Neural cell (in vitro differentiated cells): Measurements from ENCODE around the gene CEP170B. TPM values are rescaled to one million over a fixed set of nuclear protein-coding genes. Genes with fewer than 3 reads are reported as not detected.

Experiments
- H2AFZ ChIP-seq: fragments of 200-600, 300-800 bp; sonication (generic), shearing (Covaris generic); 2 replicates; pipeline ENCODE4 v1.6.0; 2014; ENCODE audit warnings: low read depth, mild to moderate bottlenecking, antibody characterized with exemption, low read length, moderate library complexity
- H3F3A ChIP-seq: fragments of 200-600 bp; shearing (Covaris generic); 2 replicates; pipeline ENCODE4 v1.6.1; 2016; ENCODE audit warnings: mild to moderate bottlenecking, moderate library complexity, mixed read lengths, antibody characterized with exemption, low read length; ENCODE audit not compliant: insufficient read depth, poor library complexity, severe bottlenecking
- H3K27ac ChIP-seq: fragments of 200-600, 300-800 bp; sonication (generic), shearing (Covaris generic); 2 replicates; pipeline ENCODE4 v1.5.1; 2014; ENCODE audit warnings: mild to moderate bottlenecking, low read length, moderate library complexity
- H3K27me3 ChIP-seq: fragments of 300-800, 200-600 bp; sonication (generic), shearing (Covaris generic); 2 replicates; pipeline ENCODE4 v1.6.0; 2014; ENCODE audit warnings: mild to moderate bottlenecking, low read depth, low read length, moderate library complexity; ENCODE audit not compliant: insufficient read depth
- H3K36me3 ChIP-seq: fragments of 300-800, 200-600 bp; sonication (generic), shearing (Covaris generic); 2 replicates; pipeline ENCODE4 v1.5.1; 2014; ENCODE audit warnings: mild to moderate bottlenecking, antibody characterized with exemption, low read length, moderate library complexity; ENCODE audit not compliant: insufficient read depth
- H3K4me2 ChIP-seq: fragments of 300-800, 200-600 bp; sonication (generic), shearing (Covaris generic); 2 replicates; pipeline ENCODE4 v1.6.0; 2014; ENCODE audit warnings: mild to moderate bottlenecking, low read length
- H3K4me3 ChIP-seq: fragments of 300-800, 200-600 bp; sonication (generic), shearing (Covaris generic); 2 replicates; pipeline ENCODE4 v1.5.1; 2014; ENCODE audit warnings: mild to moderate bottlenecking, low read length, moderate library complexity
- H3K79me2 ChIP-seq: fragments of 200-600 bp; shearing (Covaris generic); replicated peaks from 2 replicates; pipeline ENCODE4 v1.6.0; 2014; ENCODE audit warnings: mild to moderate bottlenecking, low read length, moderate library complexity; ENCODE audit not compliant: insufficient read depth
- H3K9ac ChIP-seq: fragments of 300-800, 200-600 bp; sonication (generic), shearing (Covaris generic); 2 replicates; pipeline ENCODE4 v1.6.1; 2016; ENCODE audit warnings: mild to moderate bottlenecking, low read length, mixed read lengths
- H3K9me2 ChIP-seq: fragments of 200-600 bp; shearing (Covaris generic); 2 replicates; pipeline ENCODE4 v1.6.1; 2016; ENCODE audit warnings: mild to moderate bottlenecking, low read length, mixed read lengths; ENCODE audit not compliant: insufficient read depth
- H3K9me3 ChIP-seq: fragments of 200-600, 300-800 bp; sonication (generic), shearing (Covaris generic); 2 replicates; pipeline ENCODE4 v1.6.1; 2016; ENCODE audit warnings: mild to moderate bottlenecking, mixed run types, low read length, moderate library complexity, mixed read lengths
- H4K20me1 ChIP-seq: fragments of 200-600 bp; shearing (Covaris generic); 2 replicates; pipeline ENCODE4 v1.6.1; 2016; ENCODE audit warnings: mild to moderate bottlenecking, mixed run types; ENCODE audit not compliant: insufficient read depth
- EP300 ChIP-seq: fragments of 450-650 bp; conservative IDR thresholded peaks from 2 replicates; pipeline ENCODE4 v1.6.1; 2014; ENCODE audit warnings: antibody characterized with exemption, mild to moderate bottlenecking, moderate library complexity; ENCODE audit not compliant: poor library complexity, severe bottlenecking
- EZH2 ChIP-seq: fragments of 200-600, 300-800 bp; shearing (Covaris generic), sonication (generic); IDR thresholded peaks from 2 replicates; pipeline ENCODE4 v1.6.1; 2014; ENCODE audit warnings: antibody characterized with exemption, low read length, borderline replicate concordance, mild to moderate bottlenecking; ENCODE audit not compliant: insufficient read depth, poor library complexity, severe bottlenecking
- MXI1 ChIP-seq: fragments of 450-650 bp; conservative IDR thresholded peaks from 2 replicates; pipeline ENCODE4 v1.6.1; 2014; ENCODE audit warnings: antibody characterized with exemption, mild to moderate bottlenecking; ENCODE audit not compliant: poor library complexity, severe bottlenecking
- POLR2AphosphoS5 ChIP-seq: IDR thresholded peaks from 2 replicates; pipeline ENCODE4 v1.6.1; 2012
- RAD21 ChIP-seq: fragments of 450-650 bp; conservative IDR thresholded peaks from 2 replicates; pipeline ENCODE4 v1.6.1; 2014; ENCODE audit warnings: antibody characterized with exemption, mild to moderate bottlenecking, moderate library complexity
- SMC3 ChIP-seq: fragments of 450-650 bp; conservative IDR thresholded peaks from 2 replicates; pipeline ENCODE4 v1.6.1; 2014; ENCODE audit warnings: antibody characterized with exemption, mild to moderate bottlenecking, moderate library complexity; ENCODE audit not compliant: poor library complexity
- TAF1 ChIP-seq: IDR thresholded peaks from 2 replicates; pipeline ENCODE4 v1.6.1; 2012; ENCODE audit warnings: low read depth
- polyA plus RNA-seq: library from polyadenylated mRNA; depleted of rRNA; stranded (reverse); fragments of >200 nt; gene quantifications from 2 replicates; pipeline ENCODE4 v1.2.3, GENCODE V29; 2014
- TF ChIP-seq, protein P1 (sequence below): fragments of 450-650 bp; IDR thresholded peaks from 2 replicates; pipeline ENCODE4 v1.5.1; 2014; ENCODE audit warnings: antibody characterized with exemption, mild to moderate bottlenecking, moderate library complexity; ENCODE audit not compliant: poor library complexity, severe bottlenecking
- TF ChIP-seq, protein P2 (sequence below): IDR thresholded peaks from 2 replicates; pipeline ENCODE4 v1.6.1; 2012; ENCODE audit warnings: borderline replicate concordance

CEP170B gene
- polyA plus RNA-seq, 1 donor from 2014 or later = 11.6 TPM

DNA sequence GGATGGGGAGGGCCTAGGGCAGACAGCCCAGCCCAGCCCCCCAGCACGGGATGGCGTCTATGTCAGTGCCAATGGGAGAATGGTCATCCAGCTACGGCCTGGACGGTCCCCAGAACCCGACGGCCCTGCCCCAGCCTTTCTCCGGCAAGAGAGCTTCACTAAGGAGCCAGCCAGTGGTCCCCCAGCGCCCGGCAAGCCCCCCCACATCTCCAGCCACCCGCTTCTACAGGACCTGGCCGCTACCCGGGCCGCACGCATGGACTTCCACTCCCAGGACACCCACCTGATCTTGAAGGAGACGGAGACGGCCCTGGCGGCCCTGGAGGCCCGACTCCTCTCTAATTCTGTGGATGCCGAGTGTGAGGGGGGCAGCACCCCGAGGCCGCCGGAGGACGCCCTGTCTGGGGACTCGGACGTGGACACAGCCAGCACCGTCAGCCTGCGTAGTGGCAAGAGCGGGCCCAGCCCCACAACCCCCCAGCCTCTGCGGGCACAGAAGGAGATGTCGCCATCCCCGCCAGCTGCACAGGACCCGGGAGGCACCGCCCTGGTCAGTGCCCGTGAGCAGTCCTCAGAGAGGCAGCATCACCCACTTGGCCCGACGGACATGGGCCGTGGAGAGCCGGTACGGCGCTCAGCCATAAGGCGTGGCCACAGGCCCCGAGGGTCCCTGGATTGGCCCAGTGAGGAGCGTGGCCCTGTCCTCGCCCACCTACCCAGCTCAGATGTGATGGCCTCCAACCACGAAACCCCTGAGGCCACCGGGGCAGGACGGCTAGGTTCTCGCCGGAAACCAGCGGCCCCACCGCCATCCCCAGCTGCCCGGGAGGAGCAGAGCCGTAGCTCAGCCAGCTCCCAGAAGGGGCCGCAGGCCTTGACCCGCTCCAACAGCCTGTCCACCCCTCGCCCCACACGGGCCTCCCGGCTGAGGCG is 21.9 kb downstream of the CEP170B start:
- H3K79me2 ChIP-seq = no peaks in the 10 kb centered on the region
- no peak overlapping the region for H2AFZ ChIP-seq
- no peaks in the 10 kb centered on the region for H3F3A ChIP-seq
- no peak overlapping the region for H3K4me2 ChIP-seq
- no peak overlapping the region for H3K27ac ChIP-seq
- H3K9me3 ChIP-seq = no peaks in the 10 kb centered on the region
- H4K20me1 ChIP-seq = no peaks in the 10 kb centered on the region
- no peak overlapping the region for H3K4me3 ChIP-seq
- no peak for TF ChIP-seq TAF1
- no peak for TF ChIP-seq SMC3
- TF ChIP-seq EZH2 = no peak
- no peak for TF ChIP-seq RAD21
- no peak for TF ChIP-seq EP300
- TF ChIP-seq, protein P1, sequence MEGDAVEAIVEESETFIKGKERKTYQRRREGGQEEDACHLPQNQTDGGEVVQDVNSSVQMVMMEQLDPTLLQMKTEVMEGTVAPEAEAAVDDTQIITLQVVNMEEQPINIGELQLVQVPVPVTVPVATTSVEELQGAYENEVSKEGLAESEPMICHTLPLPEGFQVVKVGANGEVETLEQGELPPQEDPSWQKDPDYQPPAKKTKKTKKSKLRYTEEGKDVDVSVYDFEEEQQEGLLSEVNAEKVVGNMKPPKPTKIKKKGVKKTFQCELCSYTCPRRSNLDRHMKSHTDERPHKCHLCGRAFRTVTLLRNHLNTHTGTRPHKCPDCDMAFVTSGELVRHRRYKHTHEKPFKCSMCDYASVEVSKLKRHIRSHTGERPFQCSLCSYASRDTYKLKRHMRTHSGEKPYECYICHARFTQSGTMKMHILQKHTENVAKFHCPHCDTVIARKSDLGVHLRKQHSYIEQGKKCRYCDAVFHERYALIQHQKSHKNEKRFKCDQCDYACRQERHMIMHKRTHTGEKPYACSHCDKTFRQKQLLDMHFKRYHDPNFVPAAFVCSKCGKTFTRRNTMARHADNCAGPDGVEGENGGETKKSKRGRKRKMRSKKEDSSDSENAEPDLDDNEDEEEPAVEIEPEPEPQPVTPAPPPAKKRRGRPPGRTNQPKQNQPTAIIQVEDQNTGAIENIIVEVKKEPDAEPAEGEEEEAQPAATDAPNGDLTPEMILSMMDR = no peak
- TF ChIP-seq POLR2AphosphoS5 = no peak
- no peak for TF ChIP-seq MXI1
- TF ChIP-seq, protein P2, sequence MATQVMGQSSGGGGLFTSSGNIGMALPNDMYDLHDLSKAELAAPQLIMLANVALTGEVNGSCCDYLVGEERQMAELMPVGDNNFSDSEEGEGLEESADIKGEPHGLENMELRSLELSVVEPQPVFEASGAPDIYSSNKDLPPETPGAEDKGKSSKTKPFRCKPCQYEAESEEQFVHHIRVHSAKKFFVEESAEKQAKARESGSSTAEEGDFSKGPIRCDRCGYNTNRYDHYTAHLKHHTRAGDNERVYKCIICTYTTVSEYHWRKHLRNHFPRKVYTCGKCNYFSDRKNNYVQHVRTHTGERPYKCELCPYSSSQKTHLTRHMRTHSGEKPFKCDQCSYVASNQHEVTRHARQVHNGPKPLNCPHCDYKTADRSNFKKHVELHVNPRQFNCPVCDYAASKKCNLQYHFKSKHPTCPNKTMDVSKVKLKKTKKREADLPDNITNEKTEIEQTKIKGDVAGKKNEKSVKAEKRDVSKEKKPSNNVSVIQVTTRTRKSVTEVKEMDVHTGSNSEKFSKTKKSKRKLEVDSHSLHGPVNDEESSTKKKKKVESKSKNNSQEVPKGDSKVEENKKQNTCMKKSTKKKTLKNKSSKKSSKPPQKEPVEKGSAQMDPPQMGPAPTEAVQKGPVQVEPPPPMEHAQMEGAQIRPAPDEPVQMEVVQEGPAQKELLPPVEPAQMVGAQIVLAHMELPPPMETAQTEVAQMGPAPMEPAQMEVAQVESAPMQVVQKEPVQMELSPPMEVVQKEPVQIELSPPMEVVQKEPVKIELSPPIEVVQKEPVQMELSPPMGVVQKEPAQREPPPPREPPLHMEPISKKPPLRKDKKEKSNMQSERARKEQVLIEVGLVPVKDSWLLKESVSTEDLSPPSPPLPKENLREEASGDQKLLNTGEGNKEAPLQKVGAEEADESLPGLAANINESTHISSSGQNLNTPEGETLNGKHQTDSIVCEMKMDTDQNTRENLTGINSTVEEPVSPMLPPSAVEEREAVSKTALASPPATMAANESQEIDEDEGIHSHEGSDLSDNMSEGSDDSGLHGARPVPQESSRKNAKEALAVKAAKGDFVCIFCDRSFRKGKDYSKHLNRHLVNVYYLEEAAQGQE = no peak
- H3K36me3 ChIP-seq = peaks cover 10% of the 10 kb centered on the region
- no peak overlapping the region for H3K9ac ChIP-seq
- H3K27me3 ChIP-seq = no peaks in the 10 kb centered on the region
- no peaks in the 10 kb centered on the region for H3K9me2 ChIP-seq

DNA sequence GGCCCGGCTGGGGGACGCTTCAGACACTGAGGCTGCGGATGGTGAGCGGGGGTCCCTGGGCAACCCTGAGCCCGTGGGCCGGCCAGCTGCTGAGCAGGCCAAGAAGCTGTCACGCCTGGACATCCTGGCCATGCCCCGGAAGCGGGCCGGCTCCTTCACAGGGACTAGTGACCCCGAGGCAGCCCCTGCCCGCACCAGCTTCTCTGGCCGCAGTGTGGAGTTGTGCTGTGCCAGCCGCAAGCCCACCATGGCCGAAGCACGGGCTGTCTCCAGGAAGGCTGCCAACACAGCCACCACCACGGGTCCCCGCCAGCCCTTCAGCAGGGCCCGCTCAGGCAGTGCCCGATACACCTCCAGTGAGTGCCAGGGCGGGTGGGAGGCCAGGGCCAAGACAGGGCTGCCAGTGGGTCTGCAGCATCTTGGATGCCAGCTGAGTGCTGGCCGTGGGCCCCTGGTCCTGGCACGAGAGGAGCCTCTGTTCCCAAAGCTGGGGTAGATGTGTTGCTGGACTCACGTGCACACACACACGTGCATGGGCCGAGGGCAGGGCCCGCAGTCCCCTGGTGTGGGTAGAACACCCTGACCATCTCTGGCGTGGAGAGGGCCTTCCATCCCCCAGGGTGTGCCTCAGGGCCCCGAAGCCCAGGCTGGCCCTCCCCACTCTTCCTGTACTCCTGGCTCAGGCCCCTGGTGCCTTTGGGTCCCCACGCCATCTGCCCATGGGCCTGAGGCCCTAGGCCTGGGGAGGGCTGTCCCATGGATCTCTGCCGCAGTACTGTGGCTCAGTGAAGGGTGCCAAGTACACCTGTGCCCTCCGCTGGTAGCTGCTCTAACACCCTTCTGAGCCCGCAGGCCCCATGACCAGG is 22.8 kb downstream of the CEP170B start:
- H3K36me3 ChIP-seq = peaks cover 10% of the 10 kb centered on the region
- H3K9me3 ChIP-seq = no peaks in the 10 kb centered on the region
- H3K9me2 ChIP-seq = no peaks in the 10 kb centered on the region
- no peak overlapping the region for H3K4me2 ChIP-seq
- no peaks in the 10 kb centered on the region for H3K79me2 ChIP-seq
- no peak overlapping the region for H2AFZ ChIP-seq
- H3F3A ChIP-seq = no peaks in the 10 kb centered on the region
- no peak overlapping the region for H3K9ac ChIP-seq
- TF ChIP-seq SMC3 = no peak
- TF ChIP-seq, protein P1 = no peak
- no peak for TF ChIP-seq EZH2
- TF ChIP-seq POLR2AphosphoS5 = no peak
- TF ChIP-seq MXI1 = no peak
- TF ChIP-seq RAD21 = no peak
- no peak for TF ChIP-seq TAF1
- TF ChIP-seq, protein P2 = no peak
- no peak for TF ChIP-seq EP300
- no peaks in the 10 kb centered on the region for H3K27me3 ChIP-seq
- no peak overlapping the region for H3K27ac ChIP-seq
- H3K4me3 ChIP-seq = no peak overlapping the region
- no peaks in the 10 kb centered on the region for H4K20me1 ChIP-seq
